HEK293 (cell line): ENCODE measurements around the gene ABLIM2.

Source experiments
- CTCF ChIA-PET: fragments of 350-600 bp; formaldehyde crosslinking; extraction: SDS; loops from one replicate; lab custom pipeline; 2021; ENCODE audit warnings: antibody characterized with exemption; lab: Yijun Ruan, JAX
- POLR2A ChIA-PET: fragments of 300-600 bp; formaldehyde crosslinking; extraction: SDS; loops from one replicate; lab custom pipeline; 2020; ENCODE audit warnings: antibody characterized with exemption, inconsistent platforms; lab: Yijun Ruan, JAX
- H3K27ac ChIP-seq: fragments of 200-500 bp; sonication (Bioruptor generic); 2 replicates; pipeline ENCODE4 v1.5.1; 2014; ENCODE audit warnings: low read depth, low read length, control low read depth, inconsistent platforms; ENCODE audit errors: extremely low read depth
- H3K36me3 ChIP-seq, 2 experiments: fragments of 200-500 bp in 1 of 2; sonication (Bioruptor generic) in 1 of 2; 1 replicate in 1 of 2; 2 replicates in 1 of 2; pipeline ENCODE4 v1.5.1; 2014 to 2017; ENCODE audit warnings: inconsistent platforms in 2 of 2, low read length in 2 of 2; ENCODE audit not compliant: control insufficient read depth in 2 of 2, insufficient read depth in 1 of 2
- H3K4me1 ChIP-seq: fragments of 200-500 bp; sonication (Bioruptor generic); 2 replicates; pipeline ENCODE4 v1.5.1; 2014; ENCODE audit warnings: mild to moderate bottlenecking, low read length, inconsistent platforms; ENCODE audit not compliant: control insufficient read depth, insufficient read depth
- H3K4me3 ChIP-seq: 2 replicates; pipeline ENCODE4 v1.5.1; 2011; ENCODE audit warnings: low read depth, mild to moderate bottlenecking, control low read depth, low read length, moderate library complexity
- H3K9me3 ChIP-seq: fragments of 200-500 bp; sonication (Bioruptor generic); 2 replicates; pipeline ENCODE4 v1.5.1; 2014; ENCODE audit warnings: low read depth, low read length, inconsistent platforms; ENCODE audit not compliant: control insufficient read depth, insufficient read depth
- KLF9 ChIP-seq: fragments of 450-650 bp; formaldehyde crosslinking; IDR thresholded peaks from 2 replicates; pipeline ENCODE4 v1.5.1; 2016; ENCODE audit warnings: missing biosample characterization, missing genetic modification characterization, low read depth
- YY2 ChIP-seq: fragments of 450-650 bp; formaldehyde crosslinking; IDR thresholded peaks from 2 replicates; pipeline ENCODE4 v1.5.1; 2016; ENCODE audit warnings: missing biosample characterization, missing genetic modification characterization
- ZBTB49 ChIP-seq: fragments of 450-650 bp; formaldehyde crosslinking; IDR thresholded peaks from 2 replicates; pipeline ENCODE4 v1.5.1; 2016; ENCODE audit warnings: missing biosample characterization, missing genetic modification characterization, low read depth
- ZBTB7A ChIP-seq: fragments of 450-650 bp; formaldehyde crosslinking; IDR thresholded peaks from 2 replicates; pipeline ENCODE4 v1.5.1; 2016; ENCODE audit warnings: low read depth, missing biosample characterization, missing genetic modification characterization
- ZIC2 ChIP-seq: fragments of 450-650 bp; formaldehyde crosslinking; IDR thresholded peaks from 2 replicates; pipeline ENCODE4 v1.5.1; 2016; ENCODE audit warnings: missing biosample characterization, missing genetic modification characterization
- ZNF121 ChIP-seq: fragments of 450-650 bp; formaldehyde crosslinking; IDR thresholded peaks from 2 replicates; pipeline ENCODE4 v1.5.1; 2016; ENCODE audit warnings: missing biosample characterization, missing genetic modification characterization
- ZNF184 ChIP-seq: fragments of 450-650 bp; IDR thresholded peaks from 2 replicates; pipeline ENCODE4 v1.5.1; 2018; ENCODE audit warnings: missing biosample characterization, mild to moderate bottlenecking, missing genetic modification characterization
- ZNF19 ChIP-seq: fragments of 450-650 bp; formaldehyde crosslinking; IDR thresholded peaks from 2 replicates; pipeline ENCODE4; 2016; ENCODE audit warnings: missing biosample characterization, missing genetic modification characterization, low read depth
- ZNF214 ChIP-seq: fragments of 450-650 bp; formaldehyde crosslinking; IDR thresholded peaks from 2 replicates; pipeline ENCODE4 v1.5.1; 2017; ENCODE audit warnings: missing biosample characterization, mild to moderate bottlenecking, missing genetic modification characterization, borderline replicate concordance
- ZNF292 ChIP-seq: fragments of 450-650 bp; formaldehyde crosslinking; IDR thresholded peaks from 2 replicates; pipeline ENCODE4 v1.5.1; 2016; ENCODE audit warnings: low read depth, missing biosample characterization, missing genetic modification characterization, borderline replicate concordance
- ZNF335 ChIP-seq: fragments of 450-650 bp; formaldehyde crosslinking; conservative IDR thresholded peaks from 2 replicates; pipeline ENCODE4 v1.5.1; 2016; ENCODE audit warnings: missing biosample characterization, missing genetic modification characterization
- ZNF341 ChIP-seq: fragments of 450-650 bp; formaldehyde crosslinking; IDR thresholded peaks from 2 replicates; pipeline ENCODE4; 2016; ENCODE audit warnings: low read depth, missing biosample characterization, missing genetic modification characterization
- ZNF350 ChIP-seq: fragments of 450-650 bp; formaldehyde crosslinking; IDR thresholded peaks from 2 replicates; pipeline ENCODE4 v1.5.0; 2017; ENCODE audit warnings: missing biosample characterization, mild to moderate bottlenecking, missing genetic modification characterization
- ZNF426 ChIP-seq: fragments of 450-650 bp; formaldehyde crosslinking; IDR thresholded peaks from 2 replicates; pipeline ENCODE4 v1.5.1; 2017; ENCODE audit warnings: missing biosample characterization, missing genetic modification characterization, mild to moderate bottlenecking, inconsistent platforms, moderate library complexity
- ZNF513 ChIP-seq: fragments of 450-650 bp; IDR thresholded peaks from 2 replicates; pipeline ENCODE4 v1.5.1; 2018; ENCODE audit warnings: missing biosample characterization, missing genetic modification characterization
- ZNF560 ChIP-seq: fragments of 450-650 bp; formaldehyde crosslinking; IDR thresholded peaks from 2 replicates; pipeline ENCODE4 v1.5.1; 2017; ENCODE audit warnings: missing biosample characterization, missing genetic modification characterization, borderline replicate concordance
- ZNF585B ChIP-seq: fragments of 450-650 bp; formaldehyde crosslinking; IDR thresholded peaks from 2 replicates; pipeline ENCODE4 v1.5.1; 2016; ENCODE audit warnings: missing biosample characterization, missing genetic modification characterization
- ZNF623 ChIP-seq: fragments of 450-650 bp; formaldehyde crosslinking; IDR thresholded peaks from 2 replicates; pipeline ENCODE4 v1.5.1; 2016; ENCODE audit warnings: missing biosample characterization, missing genetic modification characterization
- ZNF701 ChIP-seq: fragments of 450-650 bp; formaldehyde crosslinking; IDR thresholded peaks from 2 replicates; pipeline ENCODE4 v1.5.1; 2016; ENCODE audit warnings: missing biosample characterization, missing genetic modification characterization
- ZNF704 ChIP-seq: fragments of 450-650 bp; formaldehyde crosslinking; IDR thresholded peaks from 2 replicates; pipeline ENCODE4 v1.5.1; 2016; ENCODE audit warnings: missing biosample characterization, missing genetic modification characterization
- ZNF707 ChIP-seq: fragments of 450-650 bp; formaldehyde crosslinking; IDR thresholded peaks from 2 replicates; pipeline ENCODE4 v1.5.1; 2016; ENCODE audit warnings: missing biosample characterization, missing genetic modification characterization
- ZNF785 ChIP-seq: fragments of 450-650 bp; formaldehyde crosslinking; IDR thresholded peaks from 2 replicates; pipeline ENCODE4 v1.5.1; 2016; ENCODE audit warnings: missing biosample characterization, missing genetic modification characterization
- ZNF830 ChIP-seq: fragments of 450-650 bp; IDR thresholded peaks from 2 replicates; pipeline ENCODE4 v1.5.0; 2018; ENCODE audit warnings: missing biosample characterization, missing genetic modification characterization, low read depth, mild to moderate bottlenecking, moderate library complexity
- TF ChIP-seq, protein P1 (sequence below): fragments of 450-650 bp; formaldehyde crosslinking; IDR thresholded peaks from 2 replicates; pipeline ENCODE4 v1.5.1; 2017; ENCODE audit warnings: missing biosample characterization, mild to moderate bottlenecking, missing genetic modification characterization, moderate library complexity
- TF ChIP-seq, protein P2 (sequence below): fragments of 450-650 bp; formaldehyde crosslinking; optimal IDR thresholded peaks from 2 replicates; pipeline ENCODE3; 2016; ENCODE audit warnings: missing biosample characterization, mild to moderate bottlenecking, missing genetic modification characterization

The ABLIM2 gene

GRCh38 chr4:7999695-8000094 is 158.9 kb downstream of the ABLIM2 start:
- ChIA-PET POLR2A (no interaction called here), CTCF (no interaction called here)
- H3K36me3 ChIP-seq: no peaks in the 10 kb centered on the region
- no peaks in the 10 kb centered on the region for H3K4me1 ChIP-seq
- no peaks in the 10 kb centered on the region for H3K9me3 ChIP-seq
- no peak overlapping the region for H3K4me3 ChIP-seq
- TF ChIP-seq ZNF707 (tag by site-specific recombination): no peak
- no peak for TF ChIP-seq ZNF785 (tag by site-specific recombination)
- TF ChIP-seq ZNF513: no peak
- TF ChIP-seq, protein P1, sequence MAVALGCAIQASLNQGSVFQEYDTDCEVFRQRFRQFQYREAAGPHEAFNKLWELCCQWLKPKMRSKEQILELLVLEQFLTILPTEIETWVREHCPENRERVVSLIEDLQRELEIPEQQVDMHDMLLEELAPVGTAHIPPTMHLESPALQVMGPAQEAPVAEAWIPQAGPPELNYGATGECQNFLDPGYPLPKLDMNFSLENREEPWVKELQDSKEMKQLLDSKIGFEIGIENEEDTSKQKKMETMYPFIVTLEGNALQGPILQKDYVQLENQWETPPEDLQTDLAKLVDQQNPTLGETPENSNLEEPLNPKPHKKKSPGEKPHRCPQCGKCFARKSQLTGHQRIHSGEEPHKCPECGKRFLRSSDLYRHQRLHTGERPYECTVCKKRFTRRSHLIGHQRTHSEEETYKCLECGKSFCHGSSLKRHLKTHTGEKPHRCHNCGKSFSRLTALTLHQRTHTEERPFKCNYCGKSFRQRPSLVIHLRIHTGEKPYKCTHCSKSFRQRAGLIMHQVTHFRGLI (tag by site-specific recombination): no peak
- TF ChIP-seq ZNF701 (tag by site-specific recombination): no peak
- TF ChIP-seq ZNF560 (tag by site-specific recombination): no peak
- no peak overlapping the region for H3K27ac ChIP-seq

- CTCF ChIA-PET: no interaction called here
- TF ChIP-seq ZIC2 (no peak), ZNF184 (tag by site-specific recombination) (no peak), ZNF623 (tag by site-specific recombination) (no peak), ZNF292 (no peak), ZBTB49 (no peak), ZNF707 (tag by site-specific recombination) (no peak), ZNF350 (tag by site-specific recombination) (no peak), ZNF121 (no peak), ZNF585B (tag by site-specific recombination) (no peak), ZBTB7A (tag by site-specific recombination) (no peak), ZNF341 (tag by site-specific recombination) (no peak), YY2 (no peak), ZNF426 (tag by site-specific recombination) (no peak), ZNF214 (tag by site-specific recombination) (no peak), KLF9 (tag by site-specific recombination) (no peak), ZNF19 (tag by site-specific recombination) (no peak), ZNF335 (tag by site-specific recombination) (no peak), ZNF830 (no peak), ZNF704 (tag by site-specific recombination) (no peak)
- TF ChIP-seq, protein P2, sequence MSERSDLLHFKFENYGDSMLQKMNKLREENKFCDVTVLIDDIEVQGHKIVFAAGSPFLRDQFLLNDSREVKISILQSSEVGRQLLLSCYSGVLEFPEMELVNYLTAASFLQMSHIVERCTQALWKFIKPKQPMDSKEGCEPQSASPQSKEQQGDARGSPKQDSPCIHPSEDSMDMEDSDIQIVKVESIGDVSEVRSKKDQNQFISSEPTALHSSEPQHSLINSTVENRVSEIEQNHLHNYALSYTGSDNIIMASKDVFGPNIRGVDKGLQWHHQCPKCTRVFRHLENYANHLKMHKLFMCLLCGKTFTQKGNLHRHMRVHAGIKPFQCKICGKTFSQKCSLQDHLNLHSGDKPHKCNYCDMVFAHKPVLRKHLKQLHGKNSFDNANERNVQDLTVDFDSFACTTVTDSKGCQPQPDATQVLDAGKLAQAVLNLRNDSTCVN: no peak
- TF ChIP-seq, all 188 proteins: peak for 0
- H3K9me3 ChIP-seq: no peaks in the 10 kb centered on the region
- H3K27ac ChIP-seq: no peak overlapping the region
- no peaks in the 10 kb centered on the region for H3K4me1 ChIP-seq
- POLR2A ChIA-PET: no interaction called here
- no peak overlapping the region for H3K4me3 ChIP-seq
- H3K36me3 ChIP-seq: no peaks in the 10 kb centered on the region
Observed at GRCh38 chr4:7999279-7999678, 159.3 kb downstream of the ABLIM2 start.
